Mesenchymal stem cell (in vitro differentiated cells and primary cell): ENCODE measurements around the gene TRPM2.

Experiments used
- DNase-seq: peaks from one replicate; pipeline ENCODE4 v3.0.0-alpha.2; 2013
- H2AFZ ChIP-seq: one replicate; pipeline ENCODE4 v1.6.1; 2013; ENCODE audit warnings: low read depth, mild to moderate bottlenecking, control low read depth, inconsistent platforms, low read length, moderate library complexity
- H2AK5ac ChIP-seq: 2 replicates; pipeline ENCODE4 v1.6.1; 2013; ENCODE audit warnings: low read length, moderate library complexity, mild to moderate bottlenecking, inconsistent platforms; ENCODE audit not compliant: severe bottlenecking
- H2BK120ac ChIP-seq: one replicate; pipeline ENCODE4 v1.6.1; 2013; ENCODE audit warnings: low read depth, mild to moderate bottlenecking, inconsistent platforms, low read length, moderate library complexity
- H2BK12ac ChIP-seq, 2 experiments: one replicate each; pipeline ENCODE4 v1.6.1; 2013; ENCODE audit warnings: inconsistent platforms in 2 of 2, low read length in 2 of 2, mild to moderate bottlenecking in 2 of 2, moderate library complexity in 2 of 2, control low read depth in 1 of 2
- H2BK15ac ChIP-seq: one replicate; pipeline ENCODE4 v1.6.1; 2013; ENCODE audit warnings: mild to moderate bottlenecking, low read depth, inconsistent platforms; ENCODE audit not compliant: poor library complexity, severe bottlenecking
- H2BK5ac ChIP-seq: 2 replicates; pipeline ENCODE4 v1.6.1; 2013; ENCODE audit warnings: low read depth, mild to moderate bottlenecking, low read length, control low read depth, inconsistent platforms; ENCODE audit not compliant: poor library complexity, severe bottlenecking
- H3K14ac ChIP-seq, 2 experiments: one replicate each; pipeline ENCODE4 v1.6.1; 2013; ENCODE audit warnings: inconsistent platforms in 2 of 2, low read length in 2 of 2, control low read depth in 1 of 2, mild to moderate bottlenecking in 1 of 2, moderate library complexity in 1 of 2
- H3K18ac ChIP-seq, 2 experiments: one replicate each; pipeline ENCODE4 v1.6.1; 2013; ENCODE audit warnings: inconsistent platforms in 2 of 2, low read length in 2 of 2, control low read depth in 1 of 2, low read depth in 1 of 2, mild to moderate bottlenecking in 1 of 2
- H3K23ac ChIP-seq, 2 experiments: one replicate each; pipeline ENCODE4 v1.6.1; 2013; ENCODE audit warnings: inconsistent platforms in 2 of 2, low read length in 2 of 2, mild to moderate bottlenecking in 2 of 2, moderate library complexity in 2 of 2, control low read depth in 1 of 2
- H3K27ac ChIP-seq: 2 replicates; pipeline ENCODE4 v1.5.1; 2013; ENCODE audit warnings: mild to moderate bottlenecking, moderate library complexity, low read length, control low read depth, inconsistent platforms; ENCODE audit not compliant: poor library complexity, severe bottlenecking
- H3K27me3 ChIP-seq, 2 experiments: 2 replicates each; pipeline versions ENCODE4 v1.6.1 to v1.7.0; 2013; ENCODE audit warnings: low read length in 2 of 2, mild to moderate bottlenecking in 2 of 2, moderate library complexity in 2 of 2, control low read depth in 1 of 2, inconsistent platforms in 1 of 2; ENCODE audit not compliant: control insufficient read depth in 1 of 2, insufficient read depth in 1 of 2
- H3K36me3 ChIP-seq, 2 experiments: 2 replicates each; pipeline versions ENCODE4 v1.6.1 to v1.7.0; 2013; ENCODE audit warnings: low read length in 2 of 2, control low read depth in 1 of 2, inconsistent platforms in 1 of 2, low read depth in 1 of 2, mild to moderate bottlenecking in 1 of 2; ENCODE audit not compliant: insufficient read depth in 2 of 2, control insufficient read depth in 1 of 2
- H3K4ac ChIP-seq, 2 experiments: one replicate each; pipeline ENCODE4 v1.6.1; 2013; ENCODE audit warnings: inconsistent platforms in 2 of 2, low read length in 2 of 2, mild to moderate bottlenecking in 2 of 2, moderate library complexity in 2 of 2, control low read depth in 1 of 2, low read depth in 1 of 2
- H3K4me1 ChIP-seq: 2 replicates; pipeline ENCODE4 v1.6.1; 2013; ENCODE audit warnings: low read depth, low read length, control low read depth; ENCODE audit not compliant: control insufficient read depth, insufficient read depth
- H3K4me2 ChIP-seq: 2 replicates; pipeline ENCODE4 v1.6.1; 2013; ENCODE audit warnings: low read length, mild to moderate bottlenecking, inconsistent platforms; ENCODE audit not compliant: poor library complexity, severe bottlenecking
- H3K4me3 ChIP-seq, 2 experiments: 2 replicates each; pipeline versions ENCODE4 v1.5.1 to v1.7.0; 2013; ENCODE audit warnings: low read length in 2 of 2, mild to moderate bottlenecking in 2 of 2, control low read depth in 1 of 2, low read depth in 1 of 2; ENCODE audit not compliant: insufficient read depth in 1 of 2
- H3K79me1 ChIP-seq: replicated peaks from 2 replicates; pipeline ENCODE4 v1.6.1; 2013; ENCODE audit warnings: mild to moderate bottlenecking, control low read depth, low read length, inconsistent platforms; ENCODE audit not compliant: poor library complexity, severe bottlenecking
- H3K9ac ChIP-seq: 2 replicates; pipeline ENCODE4 v1.7.0; 2013; ENCODE audit warnings: mild to moderate bottlenecking, low read length, moderate library complexity
- H3K9me3 ChIP-seq: 2 replicates; pipeline ENCODE4 v1.7.0; 2013; ENCODE audit warnings: mild to moderate bottlenecking, low read length; ENCODE audit not compliant: control insufficient read depth
- H4K8ac ChIP-seq: one replicate; pipeline ENCODE4 v1.6.1; 2013; ENCODE audit warnings: inconsistent platforms, mild to moderate bottlenecking, low read length, moderate library complexity
- H4K91ac ChIP-seq: one replicate; pipeline ENCODE4 v1.6.1; 2013; ENCODE audit warnings: mild to moderate bottlenecking, low read length, inconsistent platforms
- WGBS: methylation state at CpG from one replicate; pipeline ENCODE4 v1.1.7; 2013; ENCODE audit warnings: mixed read lengths; 5-methylcytosine and 5-hydroxymethylcytosine counted together

The TRPM2 gene

DNA sequence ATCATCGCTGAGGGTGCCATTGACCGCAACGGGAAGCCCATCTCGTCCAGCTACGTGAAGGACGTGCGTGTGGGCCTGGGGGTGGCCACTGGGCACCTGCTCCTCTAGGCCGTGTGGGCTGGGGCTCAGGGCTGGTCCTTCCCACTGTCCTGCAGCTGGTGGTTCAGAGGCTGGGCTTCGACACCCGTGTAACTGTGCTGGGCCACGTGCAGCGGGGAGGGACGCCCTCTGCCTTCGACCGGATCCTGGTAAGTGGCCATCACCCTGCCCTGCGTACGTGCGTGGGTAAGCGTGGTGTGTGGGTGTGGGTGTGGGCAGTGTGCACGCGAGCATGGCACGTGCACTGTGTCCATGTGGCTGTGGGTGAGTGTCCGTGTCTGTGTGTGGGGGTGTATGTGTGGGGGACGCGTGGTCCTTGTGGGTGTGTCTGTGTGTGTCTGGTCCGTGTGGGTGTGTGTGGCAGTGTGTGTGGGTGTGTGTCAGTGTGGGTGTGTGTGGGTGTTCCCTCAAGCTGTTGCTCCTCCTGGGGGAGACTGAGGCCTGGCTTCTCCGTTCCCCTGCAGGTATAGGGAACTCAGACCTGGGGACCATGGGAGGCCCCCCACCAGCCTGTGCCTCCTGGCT lies 37.0 kb upstream of the TRPM2 start:
- Histone ChIP-seq H3K9ac (no peak overlapping the region), H3K23ac (no peak overlapping the region), H3K18ac (no peak overlapping the region), H3K4me3 (no peak overlapping the region), H2BK12ac (no peak overlapping the region), H3K9me3 (no peaks in the 10 kb centered on the region), H3K27me3 (no peaks in the 10 kb centered on the region), H2AFZ (no peak overlapping the region), H3K14ac (no peak overlapping the region), H2AK5ac (no peak overlapping the region), H3K4ac (no peak overlapping the region), H3K79me1 (peaks cover 3% of the 10 kb centered on the region), H3K27ac (no peak overlapping the region), H2BK120ac (no peak overlapping the region), H3K4me2 (no peak overlapping the region), H3K4me1 (no peaks in the 10 kb centered on the region), H3K36me3 (peaks cover 60 to 98% of the 10 kb centered on the region in 2 experiments), H4K8ac (no peak overlapping the region), H4K91ac (no peak overlapping the region), H2BK5ac (no peak overlapping the region), H2BK15ac (no peak overlapping the region)
- 94% methylated on average over 27 of the region's 27 CpGs for WGBS
- DNase-seq: no peak

DNA sequence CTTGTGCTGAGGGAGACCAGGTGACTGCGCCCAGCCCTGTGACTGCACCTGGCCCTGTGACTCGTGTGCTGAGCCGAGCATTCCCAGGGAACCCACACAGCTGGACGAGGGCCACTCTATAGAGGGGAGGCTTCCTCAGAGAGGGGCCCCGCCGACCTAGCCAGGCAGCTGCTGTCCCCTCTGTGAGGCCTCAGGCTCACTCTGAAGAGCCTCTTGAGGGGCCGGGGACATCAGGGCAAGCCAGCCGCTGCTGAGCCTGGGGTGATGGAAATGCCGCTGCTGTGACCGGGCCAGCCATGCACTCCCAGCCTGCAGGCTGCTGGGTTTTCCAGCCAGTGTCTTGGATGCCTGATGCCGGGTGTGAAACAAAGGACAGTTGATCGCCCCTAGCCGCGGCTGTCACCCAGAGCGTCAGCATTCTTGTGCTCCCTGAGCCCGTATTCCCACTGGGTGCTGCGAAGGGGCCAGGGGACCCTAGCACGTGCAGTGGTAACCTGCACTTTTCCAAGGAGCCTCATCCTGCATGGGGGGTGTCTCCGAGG lies 36.1 kb upstream of the TRPM2 start:
- no peaks in the 10 kb centered on the region for H3K27me3 ChIP-seq

GRCh38 chr21:44317871-44318270 lies 35.5 kb upstream of the TRPM2 start:
- Histone ChIP-seq H3K23ac (no peak overlapping the region), H3K14ac (no peak overlapping the region), H3K9ac (no peak overlapping the region), H2BK120ac (no peak overlapping the region), H3K4ac (no peak overlapping the region), H3K18ac (no peak overlapping the region), H3K9me3 (no peaks in the 10 kb centered on the region), H3K36me3 (peaks cover 56 to 98% of the 10 kb centered on the region in 2 experiments), H2AK5ac (no peak overlapping the region), H2AFZ (no peak overlapping the region), H3K4me2 (no peak overlapping the region), H3K27me3 (no peaks in the 10 kb centered on the region), H2BK12ac (no peak overlapping the region), H4K8ac (no peak overlapping the region), H3K79me1 (no peaks in the 10 kb centered on the region), H2BK5ac (no peak overlapping the region), H3K4me1 (no peaks in the 10 kb centered on the region), H2BK15ac (no peak overlapping the region), H3K27ac (no peak overlapping the region), H3K4me3 (no peak overlapping the region), H4K91ac (no peak overlapping the region)
- DNase-seq: no peak
- 98% methylated on average over 22 of the region's 22 CpGs for WGBS

More for the DNA sequence above, 36.1 kb upstream of the TRPM2 start:
- Histone ChIP-seq H3K23ac (no peak overlapping the region), H3K9ac (no peak overlapping the region), H2BK5ac (no peak overlapping the region), H3K4ac (no peak overlapping the region), H3K4me2 (no peak overlapping the region), H4K8ac (no peak overlapping the region), H3K14ac (no peak overlapping the region), H3K27ac (no peak overlapping the region), H3K79me1 (peaks cover 2% of the 10 kb centered on the region), H2BK12ac (no peak overlapping the region), H4K91ac (no peak overlapping the region), H2AFZ (no peak overlapping the region), H3K4me1 (no peaks in the 10 kb centered on the region), H3K9me3 (no peaks in the 10 kb centered on the region), H2BK120ac (no peak overlapping the region), H3K4me3 (no peak overlapping the region), H2BK15ac (no peak overlapping the region), H3K18ac (no peak overlapping the region), H2AK5ac (no peak overlapping the region), H3K36me3 (peaks cover 59 to 98% of the 10 kb centered on the region in 2 experiments)
- DNase-seq: no peak
- WGBS: 94% methylated on average over 19 of the region's 19 CpGs

- Histone ChIP-seq H3K79me1 (peaks cover 2% of the 10 kb centered on the region), H2BK120ac (no peak overlapping the region), H4K91ac (no peak overlapping the region), H3K36me3 (peaks cover 51 to 98% of the 10 kb centered on the region in 2 experiments), H3K18ac (no peak overlapping the region), H2BK5ac (no peak overlapping the region), H3K9me3 (no peaks in the 10 kb centered on the region), H3K27me3 (no peaks in the 10 kb centered on the region), H3K4ac (no peak overlapping the region), H3K9ac (no peak overlapping the region), H4K8ac (no peak overlapping the region), H3K4me1 (no peaks in the 10 kb centered on the region), H3K4me3 (no peak overlapping the region), H3K4me2 (no peak overlapping the region), H3K14ac (no peak overlapping the region), H2BK15ac (no peak overlapping the region), H3K23ac (no peak overlapping the region), H2BK12ac (no peak overlapping the region), H3K27ac (no peak overlapping the region), H2AFZ (no peak overlapping the region), H2AK5ac (no peak overlapping the region)
- no peak for DNase-seq
- 97% methylated on average over 23 of the region's 25 CpGs for WGBS
Observed at GRCh38 chr21:44318489-44319285, 34.7 kb upstream of the TRPM2 start.
